Parathyroid adenoma (tissue), 2 donors: ENCODE results near the gene CYB5RL.

ENCODE experiments used
- H2AFZ ChIP-seq: fragments of 300-600 bp; sonication (generic); one replicate; pipeline ENCODE4 v1.7.0; 2017; ENCODE audit warnings: antibody characterized with exemption, mild to moderate bottlenecking
- H3K27ac ChIP-seq: fragments of 300-600 bp; sonication (generic); one replicate; pipeline ENCODE4 v1.7.0; 2017
- H3K27me3 ChIP-seq: fragments of 300-600 bp; sonication (generic); one replicate; pipeline ENCODE4 v1.7.0; 2017; ENCODE audit warnings: low read length; ENCODE audit not compliant: control insufficient read depth, insufficient read depth
- H3K36me3 ChIP-seq: fragments of 300-600 bp; sonication (generic); one replicate; pipeline ENCODE4 v1.7.0; 2017; ENCODE audit warnings: low read length; ENCODE audit not compliant: control insufficient read depth, insufficient read depth
- H3K4me1 ChIP-seq: fragments of 300-600 bp; sonication (generic); one replicate; pipeline ENCODE4 v1.7.0; 2017; ENCODE audit warnings: control low read depth
- H3K4me2 ChIP-seq: fragments of 300-600 bp; sonication (generic); one replicate; pipeline ENCODE4 v1.7.0; 2017; ENCODE audit warnings: low read length
- H3K4me3 ChIP-seq: fragments of 300-600 bp; sonication (generic); one replicate; pipeline ENCODE4 v1.7.0; 2017; ENCODE audit warnings: low read depth, low read length
- H3K79me2 ChIP-seq: fragments of 300-600 bp; sonication (generic); one replicate; pipeline ENCODE4 v1.7.0; 2017; ENCODE audit warnings: control low read depth
- H3K9ac ChIP-seq: fragments of 300-600 bp; sonication (generic); one replicate; pipeline ENCODE4 v1.7.0; 2017; ENCODE audit warnings: mild to moderate bottlenecking
- H3K9me3 ChIP-seq: fragments of 300-600 bp; sonication (generic); one replicate; pipeline ENCODE4 v1.7.0; 2017; ENCODE audit warnings: low read length; ENCODE audit not compliant: control insufficient read depth
- CTCF ChIP-seq: fragments of 300-600 bp; sonication (generic); IDR thresholded peaks from one replicate; pipeline ENCODE4 v1.7.0; 2017; ENCODE audit warnings: antibody characterized with exemption, mild to moderate bottlenecking
- donor health status: primary hyperparathyroidism.

Gene CYB5RL

GRCh38 chr1:54223441-54224202 lies 23.8 kb upstream of the CYB5RL start:
- no peaks in the 10 kb centered on the region for H3K36me3 ChIP-seq
- H3K79me2 ChIP-seq = no peaks in the 10 kb centered on the region
- no peaks in the 10 kb centered on the region for H3K9me3 ChIP-seq
- H3K4me1 ChIP-seq = peaks cover 21% of the 10 kb centered on the region
- H2AFZ ChIP-seq = no peak overlapping the region
- no peak overlapping the region for H3K27ac ChIP-seq
- TF ChIP-seq CTCF = no peak
- no peak overlapping the region for H3K9ac ChIP-seq
- no peaks in the 10 kb centered on the region for H3K27me3 ChIP-seq
- no peak overlapping the region for H3K4me2 ChIP-seq
- no peak overlapping the region for H3K4me3 ChIP-seq

GRCh38 chr1:54222711-54223110 lies 22.9 kb upstream of the CYB5RL start:
- H3K4me3 ChIP-seq = no peak overlapping the region
- no peaks in the 10 kb centered on the region for H3K36me3 ChIP-seq
- H3K27ac ChIP-seq = no peak overlapping the region

GRCh38 chr1:54221867-54222484 lies 22.1 kb upstream of the CYB5RL start:
- no peak for TF ChIP-seq CTCF
- H3K27ac ChIP-seq = no peak overlapping the region
- no peak overlapping the region for H3K9ac ChIP-seq
- no peak overlapping the region for H3K4me3 ChIP-seq
- H3K27me3 ChIP-seq = no peaks in the 10 kb centered on the region
- H3K4me1 ChIP-seq = peaks cover 17% of the 10 kb centered on the region
- no peak overlapping the region for H3K4me2 ChIP-seq
- no peaks in the 10 kb centered on the region for H3K79me2 ChIP-seq
- H3K36me3 ChIP-seq = no peaks in the 10 kb centered on the region
- no peaks in the 10 kb centered on the region for H3K9me3 ChIP-seq
- no peak overlapping the region for H2AFZ ChIP-seq

More at GRCh38 chr1:54222711-54223110, 22.9 kb upstream of the CYB5RL start:
- H2AFZ ChIP-seq = no peak overlapping the region
- no peak overlapping the region for H3K9ac ChIP-seq
- H3K9me3 ChIP-seq = no peaks in the 10 kb centered on the region
- no peak overlapping the region for H3K4me2 ChIP-seq
- peaks cover 19% of the 10 kb centered on the region for H3K4me1 ChIP-seq
- no peak for TF ChIP-seq CTCF
- no peaks in the 10 kb centered on the region for H3K79me2 ChIP-seq
- H3K27me3 ChIP-seq = no peaks in the 10 kb centered on the region

GRCh38 chr1:54221113-54221834 lies 21.4 kb upstream of the CYB5RL start:
- no peak overlapping the region for H3K9ac ChIP-seq
- no peaks in the 10 kb centered on the region for H3K79me2 ChIP-seq
- no peak overlapping the region for H3K4me3 ChIP-seq
- TF ChIP-seq CTCF = no peak
- H3K4me1 ChIP-seq = peaks cover 17% of the 10 kb centered on the region
- H2AFZ ChIP-seq = no peak overlapping the region
- no peaks in the 10 kb centered on the region for H3K36me3 ChIP-seq
- H3K9me3 ChIP-seq = no peaks in the 10 kb centered on the region
- H3K4me2 ChIP-seq = no peak overlapping the region
- H3K27me3 ChIP-seq = no peaks in the 10 kb centered on the region
- peak overlapping the region; percentile 76 for H3K27ac ChIP-seq
